SK-N-SH (cell line): ENCODE measurements around the gene PCDHGC5. TPM values are rescaled to one million over a fixed set of nuclear protein-coding genes. Genes with fewer than 3 reads are reported as not detected.

Experiments
- CTCF ChIA-PET: fragments of 300-600, 350-600 bp; formaldehyde crosslinking; extraction: SDS; loops from one replicate; lab custom pipeline; 2021; lab: Yijun Ruan, JAX
- POLR2A ChIA-PET: fragments of 350-600 bp; sonication (Branson Sonifier 250); formaldehyde crosslinking; extraction: SDS; loops from one replicate; lab custom pipeline; 2020; ENCODE audit warnings: antibody characterized with exemption, inconsistent platforms; lab: Yijun Ruan, JAX
- DNase-seq: peaks from one replicate; pipeline ENCODE4 v3.0.0; 2012
- H2AFZ ChIP-seq: fragments of 200-600 bp; sonication (generic); 2 replicates; pipeline ENCODE4 v1.8.1; 2016; ENCODE audit warnings: antibody characterized with exemption, mild to moderate bottlenecking, low read depth
- H3F3A ChIP-seq: fragments of 200-600 bp; sonication (generic); replicated peaks from 2 replicates; pipeline ENCODE3; 2016; ENCODE audit warnings: antibody characterized with exemption, mild to moderate bottlenecking; ENCODE audit not compliant: insufficient read depth
- H3K27ac ChIP-seq, 2 experiments: fragments of 200-500 bp in 1 of 2; fragments of 200-600 bp in 1 of 2; sonication (Bioruptor generic) in 1 of 2; sonication (generic), shearing (Covaris generic) in 1 of 2; 2 replicates each; pipeline versions ENCODE4 v1.5.1 to v1.6.1; 2014 to 2016; ENCODE audit warnings: low read depth in 2 of 2, inconsistent platforms in 1 of 2, low read length in 1 of 2, mild to moderate bottlenecking in 1 of 2, mixed read lengths in 1 of 2
- H3K27me3 ChIP-seq: fragments of 200-600 bp; sonication (generic), shearing (Covaris generic); 2 replicates; pipeline ENCODE4 v1.6.1; 2016; ENCODE audit warnings: mixed run types; ENCODE audit not compliant: insufficient read depth
- H3K36me3 ChIP-seq, 2 experiments: fragments of 200-500 bp in 1 of 2; fragments of 200-600 bp in 1 of 2; sonication (Bioruptor generic) in 1 of 2; sonication (generic) in 1 of 2; replicated peaks in 1 of 2; 2 replicates each; pipeline versions ENCODE3 to v1.5.1; 2014 to 2016; ENCODE audit warnings: low read length in 1 of 2, mild to moderate bottlenecking in 1 of 2; ENCODE audit not compliant: insufficient read depth in 2 of 2, control insufficient read depth in 1 of 2
- H3K4me1 ChIP-seq, 2 experiments: fragments of 200-500 bp in 1 of 2; fragments of 200-600 bp in 1 of 2; sonication (Bioruptor generic) in 1 of 2; sonication (generic), shearing (Covaris generic) in 1 of 2; 2 replicates each; pipeline versions ENCODE4 v1.5.1 to v1.6.1; 2014 to 2016; ENCODE audit warnings: low read depth in 1 of 2, low read length in 1 of 2, mixed run types in 1 of 2; ENCODE audit not compliant: insufficient read depth in 2 of 2, control insufficient read depth in 1 of 2
- H3K4me2 ChIP-seq: fragments of 200-600 bp; sonication (generic), shearing (Covaris generic); 2 replicates; pipeline ENCODE4 v1.6.1; 2017; ENCODE audit warnings: mixed run types
- H3K4me3 ChIP-seq, 2 experiments: fragments of 200-500 bp in 1 of 2; fragments of 200-600 bp in 1 of 2; sonication (Bioruptor generic) in 1 of 2; sonication (generic), shearing (Covaris generic) in 1 of 2; 2 replicates each; pipeline versions ENCODE4 v1.5.1 to v1.8.1; 2014 to 2016; ENCODE audit warnings: low read depth in 2 of 2, inconsistent platforms in 1 of 2, low read length in 1 of 2, mild to moderate bottlenecking in 1 of 2, mixed read lengths in 1 of 2, moderate library complexity in 1 of 2
- H3K79me2 ChIP-seq: fragments of 200-600 bp; sonication (generic); 2 replicates; pipeline ENCODE4 v1.8.1; 2017; ENCODE audit warnings: mild to moderate bottlenecking; ENCODE audit not compliant: insufficient read depth
- H3K9ac ChIP-seq: fragments of 200-600 bp; sonication (generic); 2 replicates; pipeline ENCODE4 v1.6.1; 2017; ENCODE audit warnings: mixed run types
- H3K9me2 ChIP-seq: fragments of 200-600 bp; sonication (generic); 2 replicates; pipeline ENCODE4 v1.6.1; 2017; ENCODE audit warnings: mixed run types
- H3K9me3 ChIP-seq: fragments of 200-600 bp; sonication (generic); 2 replicates; pipeline ENCODE4 v1.6.1; 2017; ENCODE audit warnings: mixed run types, mild to moderate bottlenecking, moderate library complexity
- H4K20me1 ChIP-seq: fragments of 200-600 bp; sonication (generic); 2 replicates; pipeline ENCODE4 v1.6.1; 2017; ENCODE audit warnings: mild to moderate bottlenecking, mixed run types; ENCODE audit not compliant: insufficient read depth
- ELF1 ChIP-seq: IDR thresholded peaks from 2 replicates; pipeline ENCODE4 v1.4.0; 2012
- FOSL2 ChIP-seq: IDR thresholded peaks from 2 replicates; pipeline ENCODE4 v1.4.0; 2012; ENCODE audit warnings: low read depth, mild to moderate bottlenecking, moderate library complexity, borderline replicate concordance
- GABPA ChIP-seq: IDR thresholded peaks from 2 replicates; pipeline ENCODE4 v1.4.0; 2012; ENCODE audit warnings: low read depth, mild to moderate bottlenecking
- GATA2 ChIP-seq: sonication (generic); formaldehyde crosslinking; IDR thresholded peaks from 2 replicates; pipeline ENCODE4 v1.5.0; 2020; ENCODE audit warnings: mild to moderate bottlenecking, missing genetic modification reagents
- IRF3 ChIP-seq: fragments of 150-350 bp; IDR thresholded peaks from 2 replicates; pipeline ENCODE4 v1.6.1; 2016; ENCODE audit warnings: mild to moderate bottlenecking, low read depth, low read length
- JUND ChIP-seq: IDR thresholded peaks from 2 replicates; pipeline ENCODE4 v1.4.0; 2012
- MEF2A ChIP-seq: IDR thresholded peaks from 2 replicates; pipeline ENCODE4 v1.4.0; 2012; ENCODE audit warnings: low read depth, borderline replicate concordance
- NFIC ChIP-seq: IDR thresholded peaks from 2 replicates; pipeline ENCODE4 v1.4.0; 2012; ENCODE audit warnings: borderline replicate concordance
- RCOR1 ChIP-seq: fragments of 150-350 bp; IDR thresholded peaks from 2 replicates; pipeline ENCODE4 v1.6.1; 2017; ENCODE audit warnings: antibody characterized with exemption, low read length
- RXRA ChIP-seq: IDR thresholded peaks from 2 replicates; pipeline ENCODE4 v1.4.0; 2012; ENCODE audit warnings: low read depth, mild to moderate bottlenecking, borderline replicate concordance
- SMC3 ChIP-seq: IDR thresholded peaks from 2 replicates; pipeline ENCODE4 v1.6.1; 2012; ENCODE audit warnings: low read depth, low read length, improper control_type of control experiment
- YY1 ChIP-seq: IDR thresholded peaks from 2 replicates; pipeline ENCODE4 v1.4.0; 2012; ENCODE audit warnings: low read depth, mild to moderate bottlenecking
- WGBS: methylation state at CpG from one replicate; pipeline ENCODE4 v1.1.6; 2017; ENCODE audit warnings: low lambda C conversion rate; 5-methylcytosine and 5-hydroxymethylcytosine counted together
- polyA plus RNA-seq, 3 experiments: library from polyadenylated mRNA; depleted of rRNA; stranded (reverse); fragments of >200 nt; gene quantifications; 2 replicates each; pipeline ENCODE4 v1.2.3, GENCODE V29; 2012
- TF ChIP-seq, protein P1 (sequence below): IDR thresholded peaks from 2 replicates; pipeline ENCODE4; 2012
- TF ChIP-seq, protein P2 (sequence below): fragments of 200-600 bp; sonication (generic); IDR thresholded peaks from 2 replicates; pipeline ENCODE4 v1.6.1; 2017; ENCODE audit warnings: antibody characterized with exemption, mild to moderate bottlenecking, moderate library complexity
- TF ChIP-seq, protein P3 (sequence below): IDR thresholded peaks from 2 replicates; pipeline ENCODE4 v1.4.0; 2012; ENCODE audit warnings: low read depth, borderline replicate concordance

The PCDHGC5 gene
- polyA plus RNA-seq, 1 of the 3 experiments (the other 2 are of a cell fraction) = 2.0 TPM

GRCh38 chr5:141489841-141490240 lies 960 bp downstream of the PCDHGC5 start:
- Histone ChIP-seq H3K9me3 (no peaks in the 10 kb centered on the region), H2AFZ (no peak overlapping the region), H3K9me2 (no peaks in the 10 kb centered on the region), H3K79me2 (peaks cover 84% of the 10 kb centered on the region), H3K36me3 (peaks cover 16 to 61% of the 10 kb centered on the region in 2 experiments), H3K4me2 (peak overlapping the region; percentile 69), H3K4me1 (peaks cover 31 to 32% of the 10 kb centered on the region in 2 experiments; a peak in 3 of 4 replicates), H3K27ac (peak overlapping the region in 1 of 2 experiments; percentile 75; a peak in 3 of 4 replicates), H3K4me3 (peak overlapping the region in 1 of 2 experiments; percentile 38; a peak in 1 of 4 replicates), H4K20me1 (peaks cover 28% of the 10 kb centered on the region; the same call in 1 of the 2 replicates), H3K9ac (no peak overlapping the region; the same call in 1 of the 2 replicates), H3K27me3 (no peaks in the 10 kb centered on the region), H3F3A (peaks cover 9% of the 10 kb centered on the region)
- ChIA-PET CTCF (interaction anchor here (1.5 to 1.7 kb wide), 2 partner anchors 35 to 74 kb away, joined by 4 to 6 read pairs; no protein-coding TSS in a partner anchor), POLR2A (no interaction called here)
- TF ChIP-seq YY1 (no peak), FOSL2 (no peak), ELF1 (no peak), RCOR1 (no peak), GATA2 (CRISPR knock-in tag) (no peak), SMC3 (no peak), RXRA (no peak), JUND (no peak), NFIC (no peak), GABPA (no peak)
- TF ChIP-seq, protein P1, sequence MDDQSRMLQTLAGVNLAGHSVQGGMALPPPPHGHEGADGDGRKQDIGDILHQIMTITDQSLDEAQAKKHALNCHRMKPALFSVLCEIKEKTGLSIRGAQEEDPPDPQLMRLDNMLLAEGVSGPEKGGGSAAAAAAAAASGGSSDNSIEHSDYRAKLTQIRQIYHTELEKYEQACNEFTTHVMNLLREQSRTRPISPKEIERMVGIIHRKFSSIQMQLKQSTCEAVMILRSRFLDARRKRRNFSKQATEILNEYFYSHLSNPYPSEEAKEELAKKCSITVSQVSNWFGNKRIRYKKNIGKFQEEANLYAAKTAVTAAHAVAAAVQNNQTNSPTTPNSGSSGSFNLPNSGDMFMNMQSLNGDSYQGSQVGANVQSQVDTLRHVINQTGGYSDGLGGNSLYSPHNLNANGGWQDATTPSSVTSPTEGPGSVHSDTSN = no peak
- TF ChIP-seq, protein P2, sequence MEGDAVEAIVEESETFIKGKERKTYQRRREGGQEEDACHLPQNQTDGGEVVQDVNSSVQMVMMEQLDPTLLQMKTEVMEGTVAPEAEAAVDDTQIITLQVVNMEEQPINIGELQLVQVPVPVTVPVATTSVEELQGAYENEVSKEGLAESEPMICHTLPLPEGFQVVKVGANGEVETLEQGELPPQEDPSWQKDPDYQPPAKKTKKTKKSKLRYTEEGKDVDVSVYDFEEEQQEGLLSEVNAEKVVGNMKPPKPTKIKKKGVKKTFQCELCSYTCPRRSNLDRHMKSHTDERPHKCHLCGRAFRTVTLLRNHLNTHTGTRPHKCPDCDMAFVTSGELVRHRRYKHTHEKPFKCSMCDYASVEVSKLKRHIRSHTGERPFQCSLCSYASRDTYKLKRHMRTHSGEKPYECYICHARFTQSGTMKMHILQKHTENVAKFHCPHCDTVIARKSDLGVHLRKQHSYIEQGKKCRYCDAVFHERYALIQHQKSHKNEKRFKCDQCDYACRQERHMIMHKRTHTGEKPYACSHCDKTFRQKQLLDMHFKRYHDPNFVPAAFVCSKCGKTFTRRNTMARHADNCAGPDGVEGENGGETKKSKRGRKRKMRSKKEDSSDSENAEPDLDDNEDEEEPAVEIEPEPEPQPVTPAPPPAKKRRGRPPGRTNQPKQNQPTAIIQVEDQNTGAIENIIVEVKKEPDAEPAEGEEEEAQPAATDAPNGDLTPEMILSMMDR = no peak
- no peak for DNase-seq
- WGBS = 89% methylated on average over 9 of the region's 10 CpGs

DNA sequence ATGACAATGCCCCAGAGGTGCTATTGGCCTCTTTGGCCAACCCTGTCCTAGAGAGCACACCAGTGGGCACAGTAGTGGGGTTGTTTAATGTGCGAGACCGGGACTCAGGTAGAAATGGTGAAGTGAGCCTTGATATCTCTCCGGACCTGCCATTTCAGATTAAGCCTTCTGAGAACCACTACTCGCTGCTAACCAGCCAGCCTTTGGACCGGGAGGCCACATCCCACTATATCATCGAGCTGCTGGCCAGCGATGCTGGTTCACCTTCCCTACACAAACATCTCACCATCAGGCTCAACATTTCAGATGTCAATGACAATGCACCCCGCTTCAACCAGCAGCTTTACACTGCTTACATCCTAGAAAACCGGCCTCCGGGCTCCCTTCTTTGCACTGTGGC lies 1.4 kb downstream of the PCDHGC5 start:
- H4K20me1 ChIP-seq = peaks cover 28% of the 10 kb centered on the region; the same call in 1 of the 2 replicates
- TF ChIP-seq, protein P1 = no peak
- TF ChIP-seq, protein P3, sequence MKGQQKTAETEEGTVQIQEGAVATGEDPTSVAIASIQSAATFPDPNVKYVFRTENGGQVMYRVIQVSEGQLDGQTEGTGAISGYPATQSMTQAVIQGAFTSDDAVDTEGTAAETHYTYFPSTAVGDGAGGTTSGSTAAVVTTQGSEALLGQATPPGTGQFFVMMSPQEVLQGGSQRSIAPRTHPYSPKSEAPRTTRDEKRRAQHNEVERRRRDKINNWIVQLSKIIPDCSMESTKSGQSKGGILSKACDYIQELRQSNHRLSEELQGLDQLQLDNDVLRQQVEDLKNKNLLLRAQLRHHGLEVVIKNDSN = no peak
- TF ChIP-seq SMC3 (no peak), MEF2A (no peak), IRF3 (no peak), FOSL2 (no peak)
- TF ChIP-seq, all 33 proteins: peak for 0
- DNase-seq = no peak
- WGBS = 98% methylated on average over 10 of the region's 10 CpGs
- ChIA-PET POLR2A (no interaction called here), CTCF (interaction anchor here (1.5 kb wide), 1 partner anchor 34 kb away, joined by 4 read pairs; no protein-coding TSS in a partner anchor)
- no peaks in the 10 kb centered on the region for H3K9me3 ChIP-seq
- H3K4me2 ChIP-seq = no peak overlapping the region
- H3K27me3 ChIP-seq = no peaks in the 10 kb centered on the region
- H2AFZ ChIP-seq = no peak overlapping the region
- H3K27ac ChIP-seq = peak overlapping the region in 1 of 2 experiments; percentile 75; a peak in 1 of 4 replicates
- H3F3A ChIP-seq = peaks cover 9% of the 10 kb centered on the region
- H3K36me3 ChIP-seq = peaks cover 16 to 61% of the 10 kb centered on the region in 2 experiments
- H3K9me2 ChIP-seq = no peaks in the 10 kb centered on the region
- H3K79me2 ChIP-seq = peaks cover 80% of the 10 kb centered on the region
- no peak overlapping the region for H3K9ac ChIP-seq
- no peak overlapping the region for H3K4me3 ChIP-seq
- peaks cover 29 to 36% of the 10 kb centered on the region in 2 experiments; a peak in 3 of 4 replicates for H3K4me1 ChIP-seq
